Measurements from ENCODE around the gene TMEM222. TPM values are rescaled to one million over a fixed set of nuclear protein-coding genes. Genes with fewer than 3 reads are reported as not detected.

Gene TMEM222
- total and polyA plus RNA-seq, 8 donors = 11.9 to 37.0 (median 17.5) TPM

DNA sequence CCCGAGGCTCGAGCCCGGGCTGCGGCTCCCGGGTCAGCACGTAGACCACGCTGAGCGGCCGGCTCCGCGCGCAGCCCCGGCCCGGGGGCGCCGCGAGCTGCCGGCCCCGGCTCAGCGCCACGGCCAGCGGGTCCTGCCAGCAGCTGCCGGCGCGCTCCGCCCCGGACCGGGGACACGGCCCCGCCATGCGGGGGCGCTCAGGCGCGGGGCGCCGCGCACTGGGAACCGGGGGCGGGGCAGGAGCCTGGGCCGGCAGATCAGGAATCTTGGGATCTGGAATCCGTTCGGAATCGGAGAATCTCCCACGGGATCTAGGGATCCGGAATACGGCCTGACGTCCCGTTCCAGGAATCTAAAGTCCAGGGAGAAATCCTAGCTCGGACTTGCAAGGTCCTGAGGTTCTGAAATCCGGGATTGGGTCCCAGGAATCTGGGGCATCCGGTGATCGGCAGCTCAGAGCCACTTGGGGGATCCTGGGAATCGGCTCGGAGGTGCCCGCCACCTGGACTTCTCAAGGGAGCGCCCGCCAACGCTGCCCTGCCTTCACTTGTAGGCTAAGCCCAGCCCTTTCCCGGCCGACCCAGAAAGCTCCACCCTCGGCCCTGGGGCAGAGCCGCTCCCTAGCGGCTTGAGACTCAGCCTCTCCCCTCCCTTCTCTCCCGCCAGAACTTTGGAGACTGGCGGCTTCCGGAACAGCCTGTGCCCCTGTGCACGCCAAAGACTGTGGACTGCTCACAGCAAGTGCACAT is 44.6 kb downstream of the TMEM222 start, which contains the start of gene MAP3K6:
Gene MAP3K6, minus strand, starts transcription at position 551 of the 749 bp plus-strand sequence. Its CDS starts 364 bp downstream, at position 187.
- TF ChIP-seq, protein P1, sequence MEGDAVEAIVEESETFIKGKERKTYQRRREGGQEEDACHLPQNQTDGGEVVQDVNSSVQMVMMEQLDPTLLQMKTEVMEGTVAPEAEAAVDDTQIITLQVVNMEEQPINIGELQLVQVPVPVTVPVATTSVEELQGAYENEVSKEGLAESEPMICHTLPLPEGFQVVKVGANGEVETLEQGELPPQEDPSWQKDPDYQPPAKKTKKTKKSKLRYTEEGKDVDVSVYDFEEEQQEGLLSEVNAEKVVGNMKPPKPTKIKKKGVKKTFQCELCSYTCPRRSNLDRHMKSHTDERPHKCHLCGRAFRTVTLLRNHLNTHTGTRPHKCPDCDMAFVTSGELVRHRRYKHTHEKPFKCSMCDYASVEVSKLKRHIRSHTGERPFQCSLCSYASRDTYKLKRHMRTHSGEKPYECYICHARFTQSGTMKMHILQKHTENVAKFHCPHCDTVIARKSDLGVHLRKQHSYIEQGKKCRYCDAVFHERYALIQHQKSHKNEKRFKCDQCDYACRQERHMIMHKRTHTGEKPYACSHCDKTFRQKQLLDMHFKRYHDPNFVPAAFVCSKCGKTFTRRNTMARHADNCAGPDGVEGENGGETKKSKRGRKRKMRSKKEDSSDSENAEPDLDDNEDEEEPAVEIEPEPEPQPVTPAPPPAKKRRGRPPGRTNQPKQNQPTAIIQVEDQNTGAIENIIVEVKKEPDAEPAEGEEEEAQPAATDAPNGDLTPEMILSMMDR (IDR thresholded peaks at IDR 0.05) = no peak
- Histone ChIP-seq H3K9me3 (no peaks in the 10 kb centered on the region), H3K36me3 (no peaks in the 10 kb centered on the region), H3K4me1 (peaks cover 0 to 11% (median 4%) of the 10 kb centered on the region in 3 donors), H3K27me3 (no peaks in the 10 kb centered on the region), H3K27ac (peak within 1 kb of the TSS; percentile 63 to 94 (median 86)), H3K4me3 (peak within 1 kb of the TSS; percentile 45 to 84 (median 60))
- ATAC-seq (peak; percentile 73 to 85 (median 82)), FAIRE-seq (no peak), DNase-seq (peak; percentile 80 to 94 (median 85))
- WGBS, 2 donors = 0 to 1% methylated on average over 29 to 67 of the region's 67 CpGs
- intact Hi-C loops (cut with DNase I) = no loop called here

DNA sequence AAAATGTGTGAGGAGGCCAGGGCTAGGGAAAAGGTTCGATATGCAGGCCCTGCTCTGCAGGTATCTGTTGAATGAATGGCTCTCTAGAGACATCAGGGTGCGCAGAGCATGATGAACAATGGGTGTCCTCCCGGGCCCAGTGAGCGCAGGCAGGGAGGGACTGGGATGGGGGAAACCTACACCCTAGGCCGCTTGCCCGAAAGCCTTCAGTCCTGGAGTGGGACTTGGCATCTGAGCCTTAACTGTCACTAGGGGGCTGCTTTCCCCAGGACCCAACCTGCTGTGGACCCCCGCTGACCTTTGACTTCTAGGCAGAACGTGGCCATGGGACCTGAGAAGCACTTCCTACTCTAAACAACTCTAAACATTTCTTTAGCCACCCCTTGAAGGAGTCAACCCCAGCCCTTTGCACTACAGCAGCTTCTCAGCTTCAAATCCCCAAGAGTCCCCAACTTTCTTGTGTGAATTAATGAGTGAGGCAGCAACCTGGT is 45.2 kb downstream of the TMEM222 start:
- FAIRE-seq = no peak
- no peaks in the 10 kb centered on the region for H3K36me3 ChIP-seq

DNA sequence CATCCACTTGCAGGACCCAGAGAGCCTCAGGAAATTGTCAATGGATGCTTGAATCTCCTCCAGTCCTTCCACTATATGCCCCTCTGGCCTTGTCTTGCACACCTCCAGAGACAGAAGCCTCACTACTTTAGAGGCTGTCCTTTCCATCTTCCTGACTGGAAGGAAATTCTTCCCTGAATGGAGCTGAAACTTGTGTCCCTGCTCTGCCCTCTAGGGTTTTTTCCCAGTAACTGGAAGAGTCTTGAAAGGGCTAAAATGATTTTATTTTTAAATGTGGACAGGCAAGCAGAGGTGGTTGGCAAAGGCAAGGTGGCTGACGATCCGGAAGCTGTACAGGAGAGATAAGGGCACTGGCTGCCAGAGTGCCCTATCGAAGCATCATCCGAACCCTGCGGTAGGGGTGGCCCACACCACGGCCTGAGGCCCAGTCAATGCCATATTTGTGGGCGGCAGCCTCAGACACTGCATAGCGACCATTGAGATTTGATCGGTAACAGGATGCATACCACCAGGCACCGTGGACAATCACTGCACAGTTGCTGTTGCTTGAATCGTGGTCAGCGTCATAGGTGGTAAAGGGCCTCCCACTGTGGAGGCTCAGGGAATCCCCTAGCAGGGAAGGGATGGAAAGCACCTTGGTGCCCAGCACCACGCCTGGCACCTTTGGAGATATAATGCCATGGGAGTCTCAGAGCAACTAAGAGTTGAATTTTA is 47.1 kb downstream of the TMEM222 start:
- intact Hi-C loops (cut with DNase I) = no loop called here
- TF ChIP-seq, protein P1 (IDR thresholded peaks at IDR 0.05) = no peak
- H3K27ac ChIP-seq = no peak overlapping the region
- H3K4me1 ChIP-seq = peaks cover 0 to 11% (median 4%) of the 10 kb centered on the region in 3 donors
- 71 to 73% methylated on average over 13 of the region's 13 CpGs for WGBS, 2 donors
- FAIRE-seq (no peak), ATAC-seq (no peak), DNase-seq (no peak)
- H3K27me3 ChIP-seq = no peaks in the 10 kb centered on the region
- H3K36me3 ChIP-seq = no peaks in the 10 kb centered on the region
- no peaks in the 10 kb centered on the region for H3K9me3 ChIP-seq
- no peak overlapping the region for H3K4me3 ChIP-seq

More for the DNA sequence above, 45.2 kb downstream of the TMEM222 start:
- Histone ChIP-seq H3K27me3 (no peaks in the 10 kb centered on the region), H3K9me3 (no peaks in the 10 kb centered on the region), H3K27ac (peak overlapping the region; percentile 63 to 94 (median 86)), H3K4me3 (peak overlapping the region in 3 of 4 donors; percentile 59 to 84 (median 61)), H3K4me1 (peaks cover 0 to 11% (median 4%) of the 10 kb centered on the region in 3 donors)
- DNase-seq = no peak
- intact Hi-C loops (cut with DNase I) = no loop called here
- TF ChIP-seq, protein P1 (IDR thresholded peaks at IDR 0.05) = no peak
- ATAC-seq = no peak
- WGBS, 2 donors = 36 to 42% methylated on average over 8 of the region's 8 CpGs

DNA sequence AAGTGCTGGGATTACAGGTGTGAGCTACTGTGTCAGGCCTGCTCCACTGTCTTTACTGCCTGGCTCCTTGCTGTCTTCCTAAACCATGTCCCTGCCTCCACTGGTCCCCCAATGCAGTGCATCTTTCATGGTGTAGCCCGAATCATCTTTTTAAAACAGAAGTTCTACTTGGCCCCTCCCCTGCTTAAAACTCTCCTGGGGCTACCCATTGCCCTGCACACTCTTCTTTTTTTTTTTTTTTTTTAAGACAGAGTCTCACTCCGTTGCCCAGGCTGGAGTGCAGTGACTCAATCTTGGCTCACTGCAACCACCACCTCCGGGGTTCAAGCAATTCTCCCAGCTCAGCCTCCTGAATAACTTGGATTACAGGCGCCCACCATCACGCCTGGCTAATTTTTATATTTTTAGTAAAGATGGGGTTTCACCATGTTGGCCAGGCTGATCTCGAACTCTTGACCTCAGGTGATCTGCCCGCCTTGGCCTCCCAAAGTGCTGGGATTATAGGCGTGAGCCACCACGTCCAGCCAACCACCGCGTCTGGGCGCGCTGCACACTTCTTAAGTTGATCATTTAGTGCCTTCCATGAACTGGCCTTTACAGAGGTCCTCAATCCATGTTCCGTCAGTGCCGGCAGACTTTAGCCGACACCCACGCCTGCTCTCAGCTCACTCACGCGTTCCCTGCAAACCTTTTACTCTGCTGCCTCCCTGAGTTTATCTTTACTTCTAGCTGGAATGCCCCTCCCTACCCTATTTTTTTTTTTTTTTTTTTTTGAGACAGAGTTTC is 50.3 kb downstream of the TMEM222 start:
- H3K9me3 ChIP-seq = no peaks in the 10 kb centered on the region
- DNase-seq = no peak
- no peak for ATAC-seq
- TF ChIP-seq, protein P1 (IDR thresholded peaks at IDR 0.05) = no peak
- no peaks in the 10 kb centered on the region for H3K27me3 ChIP-seq
- 89 to 91% methylated on average over 19 of the region's 19 CpGs for WGBS, 2 donors
- intact Hi-C loops (cut with DNase I) = no loop called here
- no peaks in the 10 kb centered on the region for H3K36me3 ChIP-seq
- H3K4me3 ChIP-seq = no peak overlapping the region
- peaks cover 0 to 4% (median 1%) of the 10 kb centered on the region in 3 donors for H3K4me1 ChIP-seq
- no peak for FAIRE-seq
- H3K27ac ChIP-seq = no peak overlapping the region
